IMR-90 (cell line): ENCODE measurements around the gene SCGB1A1. TPM values are rescaled to one million over a fixed set of nuclear protein-coding genes. Genes with fewer than 3 reads are reported as not detected.

Experiments used
- ATAC-seq: fragments of 200-7000 bp; cut with Tn5 transposase; 2 replicates; pipeline ENCODE4 v1.9.1; 2020; ENCODE audit warnings: low read depth, mild to moderate bottlenecking, moderate library complexity
- BruUV-seq: library from RNA; stranded (reverse); fragments of 400-500 nt; replicated peaks from 2 replicates; lab custom pipeline; 2021; lab: Mats Ljungman, UMichigan
- CTCF ChIA-PET: fragments of 300-600 bp; formaldehyde crosslinking; extraction: SDS; loops from one replicate; lab custom pipeline; 2021; ENCODE audit warnings: antibody characterized with exemption; lab: Yijun Ruan, JAX
- POLR2A ChIA-PET: fragments of 300-600 bp; sonication (Branson Sonifier 250); formaldehyde crosslinking; loops from one replicate; lab custom pipeline; 2022; ENCODE audit warnings: antibody characterized with exemption; ENCODE audit not compliant: unreplicated experiment; lab: Charles Lee
- DNase-seq: peaks from one replicate; pipeline ENCODE4 v3.0.0; 2013
- H2AFZ ChIP-seq: replicated peaks from 2 replicates; pipeline ENCODE3; 2013; ENCODE audit warnings: low read length, mild to moderate bottlenecking; ENCODE audit not compliant: poor library complexity
- H2AK5ac ChIP-seq: 2 replicates; pipeline ENCODE4 v1.6.1; 2013; ENCODE audit warnings: low read depth, low read length, inconsistent platforms
- H2AK9ac ChIP-seq: replicated peaks from 2 replicates; pipeline ENCODE3; 2013; ENCODE audit warnings: mild to moderate bottlenecking, low read depth, low read length, moderate library complexity; ENCODE audit not compliant: poor library complexity
- H2BK120ac ChIP-seq: 2 replicates; pipeline ENCODE4 v1.6.1; 2013; ENCODE audit warnings: low read depth, low read length, inconsistent platforms
- H2BK15ac ChIP-seq: 3 replicates; pipeline ENCODE4 v1.6.1; 2013; ENCODE audit warnings: low read depth, low read length, inconsistent platforms
- H2BK20ac ChIP-seq: 2 replicates; pipeline ENCODE4 v1.6.1; 2013; ENCODE audit warnings: low read depth, mild to moderate bottlenecking, inconsistent platforms, low read length, moderate library complexity
- H2BK5ac ChIP-seq: 2 replicates; pipeline ENCODE4 v1.6.1; 2013; ENCODE audit warnings: mild to moderate bottlenecking, low read depth, low read length, inconsistent platforms; ENCODE audit not compliant: poor library complexity, severe bottlenecking
- H3K14ac ChIP-seq: replicated peaks from 2 replicates; pipeline ENCODE4 v1.6.1; 2013; ENCODE audit warnings: low read depth, low read length, inconsistent platforms
- H3K18ac ChIP-seq: 2 replicates; pipeline ENCODE4 v1.6.1; 2013; ENCODE audit warnings: low read depth, low read length, control low read depth
- H3K23ac ChIP-seq: 2 replicates; pipeline ENCODE4 v1.6.1; 2013; ENCODE audit warnings: low read depth, low read length, inconsistent platforms
- H3K27ac ChIP-seq: 2 replicates; pipeline ENCODE4 v1.5.1; 2013; ENCODE audit warnings: mild to moderate bottlenecking, control low read depth, low read length; ENCODE audit not compliant: insufficient read depth
- H3K27me3 ChIP-seq: 2 replicates; pipeline ENCODE4 v1.6.1; 2013; ENCODE audit warnings: low read length; ENCODE audit not compliant: control insufficient read depth, insufficient read depth
- H3K36me3 ChIP-seq: 2 replicates; pipeline ENCODE4 v1.6.1; 2013; ENCODE audit warnings: low read length, mixed read lengths; ENCODE audit not compliant: control insufficient read depth, insufficient read depth
- H3K4ac ChIP-seq: 2 replicates; pipeline ENCODE4 v1.6.1; 2013; ENCODE audit warnings: low read depth, low read length, inconsistent platforms
- H3K4me1 ChIP-seq: 2 replicates; pipeline ENCODE4 v1.6.1; 2013; ENCODE audit warnings: low read length, mixed read lengths; ENCODE audit not compliant: control insufficient read depth, insufficient read depth
- H3K4me2 ChIP-seq: 2 replicates; pipeline ENCODE4 v1.6.1; 2013; ENCODE audit warnings: low read depth, mild to moderate bottlenecking, control low read depth, low read length, moderate library complexity
- H3K4me3 ChIP-seq: 2 replicates; pipeline ENCODE4 v1.5.1; 2013; ENCODE audit warnings: low read depth, mild to moderate bottlenecking, control low read depth, low read length, moderate library complexity; ENCODE audit not compliant: insufficient read depth
- H3K56ac ChIP-seq: 2 replicates; pipeline ENCODE4 v1.6.1; 2013; ENCODE audit warnings: low read length, inconsistent platforms; ENCODE audit not compliant: insufficient read depth; ENCODE audit errors: extremely low read depth
- H3K79me1 ChIP-seq, 2 experiments: 2 replicates each; pipeline ENCODE4 v1.6.1; 2013; ENCODE audit warnings: low read length in 2 of 2, inconsistent platforms in 1 of 2, low read depth in 1 of 2
- H3K9ac ChIP-seq: 2 replicates; pipeline ENCODE4 v1.6.1; 2013; ENCODE audit warnings: low read depth, low read length, control low read depth
- H3K9me1 ChIP-seq: 2 replicates; pipeline ENCODE4 v1.6.1; 2013; ENCODE audit warnings: low read length, inconsistent platforms; ENCODE audit not compliant: insufficient read depth
- H3K9me3 ChIP-seq: 2 replicates; pipeline ENCODE4 v1.6.1; 2013; ENCODE audit warnings: low read length; ENCODE audit not compliant: control insufficient read depth, insufficient read depth
- H4K20me1 ChIP-seq: 2 replicates; pipeline ENCODE4 v1.6.1; 2013; ENCODE audit warnings: low read length, inconsistent platforms; ENCODE audit not compliant: insufficient read depth
- H4K5ac ChIP-seq: 2 replicates; pipeline ENCODE4 v1.6.1; 2013; ENCODE audit warnings: mild to moderate bottlenecking, low read depth, low read length, control low read depth
- H4K8ac ChIP-seq, 2 experiments: 2 replicates each; pipeline ENCODE4 v1.6.1; 2013; ENCODE audit warnings: low read depth in 2 of 2, low read length in 2 of 2, control low read depth in 1 of 2, inconsistent platforms in 1 of 2
- H4K91ac ChIP-seq: 2 replicates; pipeline ENCODE4 v1.6.1; 2013; ENCODE audit warnings: low read depth, low read length, inconsistent platforms; ENCODE audit not compliant: insufficient read depth
- BHLHE40 ChIP-seq: fragments of 150-350 bp; IDR thresholded peaks from 2 replicates; pipeline ENCODE4 v1.6.1; 2016; ENCODE audit warnings: mild to moderate bottlenecking, low read depth, low read length
- CEBPB ChIP-seq: IDR thresholded peaks from 2 replicates; pipeline ENCODE4 v1.6.1; 2012; ENCODE audit warnings: low read depth, low read length, improper control_type of control experiment
- CHD1 ChIP-seq: IDR thresholded peaks from 2 replicates; pipeline ENCODE4 v1.6.1; 2012; ENCODE audit warnings: low read depth, low read length, improper control_type of control experiment
- CTCF ChIP-seq: conservative IDR thresholded peaks from 2 replicates; pipeline ENCODE4 v1.5.1; 2012; ENCODE audit warnings: mild to moderate bottlenecking, low read depth, low read length, improper control_type of control experiment
- ELK1 ChIP-seq: fragments of 150-350 bp; IDR thresholded peaks from 2 replicates; pipeline ENCODE4 v1.6.1; 2016; ENCODE audit warnings: low read depth, mild to moderate bottlenecking, low read length, moderate library complexity, borderline replicate concordance
- FOS ChIP-seq: fragments of 150-350 bp; IDR thresholded peaks from 2 replicates; pipeline ENCODE4 v1.6.1; 2016; ENCODE audit warnings: low read depth, low read length
- MAFK ChIP-seq: IDR thresholded peaks from 2 replicates; pipeline ENCODE4 v1.6.1; 2012; ENCODE audit warnings: low read depth, low read length, improper control_type of control experiment
- MAZ ChIP-seq: IDR thresholded peaks from 2 replicates; pipeline ENCODE4 v1.6.1; 2012; ENCODE audit warnings: low read depth, mild to moderate bottlenecking, low read length, improper control_type of control experiment, moderate library complexity, borderline replicate concordance
- MXI1 ChIP-seq: IDR thresholded peaks from 2 replicates; pipeline ENCODE4 v1.6.1; 2012; ENCODE audit warnings: low read depth, mild to moderate bottlenecking, low read length, moderate library complexity, borderline replicate concordance
- NFE2L2 ChIP-seq: fragments of 150-350 bp; IDR thresholded peaks from 2 replicates; pipeline ENCODE4 v1.6.1; 2016; ENCODE audit warnings: low read depth, mild to moderate bottlenecking, low read length
- POLR2A ChIP-seq: IDR thresholded peaks from 2 replicates; pipeline ENCODE4 v1.6.1; 2012; ENCODE audit warnings: mild to moderate bottlenecking, low read depth, low read length
- RAD21 ChIP-seq: IDR thresholded peaks from 2 replicates; pipeline ENCODE4 v1.6.1; 2012; ENCODE audit warnings: low read length, improper control_type of control experiment
- RCOR1 ChIP-seq: IDR thresholded peaks from 2 replicates; pipeline ENCODE4 v1.6.1; 2012; ENCODE audit warnings: mild to moderate bottlenecking, low read length, improper control_type of control experiment; ENCODE audit not compliant: insufficient replicate concordance
- RFX5 ChIP-seq: IDR thresholded peaks from 2 replicates; pipeline ENCODE4 v1.8.0; 2012; ENCODE audit warnings: low read depth, mild to moderate bottlenecking, low read length, moderate library complexity
- SMC3 ChIP-seq: fragments of 150-350 bp; IDR thresholded peaks from 2 replicates; pipeline ENCODE4 v1.6.1; 2016; ENCODE audit warnings: low read depth, mild to moderate bottlenecking, antibody characterized with exemption, low read length, moderate library complexity
- USF2 ChIP-seq: fragments of 150-350 bp; IDR thresholded peaks from 2 replicates; pipeline ENCODE4 v1.6.1; 2017; ENCODE audit warnings: mild to moderate bottlenecking, antibody characterized with exemption, low read length, low read depth
- WGBS, 2 experiments: methylation state at CpG; one replicate each; pipeline versions ENCODE4 v1.1.5 to v1.1.7; 2013; ENCODE audit warnings: missing lambda C conversion rate in 2 of 2; ENCODE audit not compliant: insufficient read length in 1 of 2; ENCODE audit errors: extremely low coverage in 2 of 2; 5-methylcytosine and 5-hydroxymethylcytosine counted together
- dilution Hi-C: fragments of 300-500 bp; cut with HindIII; formaldehyde crosslinking; loops from one replicate; pipeline ENCODE4 v1.14.3; 2018; ENCODE audit warnings: low sequenced_read_pairs; ENCODE audit not compliant: unreplicated experiment
- in situ Hi-C: fragments of 300-500 bp; cut with MboI; formaldehyde crosslinking; loops from 3 replicates; pipeline ENCODE4 v1.14.3; 2019; ENCODE audit warnings: low sequenced_read_pairs, inconsistent platforms, mixed read lengths
- intact Hi-C: fragments of 100-400 bp; cut with micrococcal nuclease; formaldehyde crosslinking; loops from 2 replicates; pipeline ENCODE4 v1.10.0; 2022
- polyA plus RNA-seq, 3 experiments: library from polyadenylated mRNA; depleted of rRNA; stranded (reverse); fragments of >200 nt; gene quantifications; 2 replicates each; pipeline ENCODE4 v1.2.3, GENCODE V29; 2012; ENCODE audit warnings: low replicate concordance in 1 of 3
- total RNA-seq: library from RNA; depleted of rRNA; stranded (reverse); fragments of >200 nt; gene quantifications from 2 replicates; pipeline ENCODE4 v1.2.3, GENCODE V29; 2012

Gene SCGB1A1
- total and polyA plus RNA-seq, 2 of the 4 experiments (the other 2 are of a cell fraction) = not detected

GRCh38 chr11:62449451-62449851 lies 30.6 kb downstream of the SCGB1A1 start:
- H3K36me3 ChIP-seq = no peaks in the 10 kb centered on the region
- no peak overlapping the region for H3K18ac ChIP-seq
- no peak overlapping the region for H3K23ac ChIP-seq
- H2BK15ac ChIP-seq = no peak overlapping the region
- H3K9ac ChIP-seq = no peak overlapping the region
- peaks cover 11% of the 10 kb centered on the region for H3K9me1 ChIP-seq
- ChIA-PET POLR2A (no interaction called here), CTCF (no interaction called here)
- no peak overlapping the region for H4K8ac ChIP-seq
- H2BK20ac ChIP-seq = no peak overlapping the region
- dilution Hi-C loops (no loop called here), intact Hi-C loops (no loop called here), in situ Hi-C loops (no loop called here)
- no peak overlapping the region for H2AK5ac ChIP-seq
- H4K20me1 ChIP-seq = no peaks in the 10 kb centered on the region
- peaks cover 9% of the 10 kb centered on the region for H3K4me1 ChIP-seq
- TF ChIP-seq MAFK (no peak), MXI1 (no peak), SMC3 (no peak), NFE2L2 (no peak), MAZ (no peak), FOS (no peak), CTCF (no peak), CHD1 (no peak), RAD21 (no peak), CEBPB (no peak), BHLHE40 (no peak), RCOR1 (no peak), POLR2A (no peak), USF2 (no peak), ELK1 (no peak), RFX5 (no peak)
- 86% methylated on average over 4 of the region's 9 CpGs; no CpG with 5 or more reads in 1 of the 2 experiments for WGBS, 2 experiments
- no peak overlapping the region for H2BK120ac ChIP-seq
- H3K14ac ChIP-seq = no peak overlapping the region
- H3K4ac ChIP-seq = no peak overlapping the region
- H3K4me2 ChIP-seq = no peak overlapping the region
- H2AFZ ChIP-seq = no peak overlapping the region
- BruUV-seq = no TSS peak
- H3K4me3 ChIP-seq = no peak overlapping the region
- no peak overlapping the region for H4K5ac ChIP-seq
- H3K27me3 ChIP-seq = no peaks in the 10 kb centered on the region
- H3K27ac ChIP-seq = no peak overlapping the region
- ATAC-seq = no peak
- H3K79me1 ChIP-seq = peaks cover 0 to 6% of the 10 kb centered on the region in 2 experiments; a peak in 2 of 4 replicates
- no peaks in the 10 kb centered on the region for H3K9me3 ChIP-seq
- no peak overlapping the region for H3K56ac ChIP-seq
- H2BK5ac ChIP-seq = no peak overlapping the region
- DNase-seq = no peak
- H4K91ac ChIP-seq = no peak overlapping the region
- H2AK9ac ChIP-seq = no peak overlapping the region
